A673 (cell line): ENCODE results near the gene RGS3.

Source experiments
- CTCF ChIP-seq: fragments of 300-800, 200-600 bp; sonication (generic); conservative IDR thresholded peaks from 2 replicates; pipeline ENCODE4 v1.5.1; 2017; ENCODE audit warnings: low read depth, mild to moderate bottlenecking, antibody characterized with exemption, low read length, moderate library complexity, mixed read lengths
- EZH2 ChIP-seq: fragments of 200-600 bp; sonication (generic); IDR thresholded peaks from 2 replicates; pipeline ENCODE4 v1.6.1; 2017; ENCODE audit warnings: borderline replicate concordance, low read depth, mild to moderate bottlenecking, mixed read lengths, antibody characterized with exemption, low read length; ENCODE audit not compliant: poor library complexity, severe bottlenecking

- TF ChIP-seq CTCF (no peak), EZH2 (no peak)
Measured at GRCh38 chr9:113563826-113564497, 100.4 kb downstream of the RGS3 start.
